ENCODE measurements around the gene SPNS3. TPM values are rescaled to one million over a fixed set of nuclear protein-coding genes. Genes with fewer than 3 reads are reported as not detected.

The SPNS3 gene
- total RNA-seq, 1 donor from 2014 or later: not detected

GRCh38 chr17:4503283-4504025 is 69.7 kb downstream of the SPNS3 start:
- H3K27ac Mint-ChIP-seq (ENCODE audit: unreplicated experiment): no peak overlapping the region
- H3K27me3 Mint-ChIP-seq (ENCODE audit: unreplicated experiment): peaks cover 11% of the 10 kb centered on the region
- peaks cover 12% of the 10 kb centered on the region for H3K9me3 Mint-ChIP-seq (ENCODE audit: unreplicated experiment)
- TF ChIP-seq CTCF (IDR thresholded peaks at IDR 0.05; ENCODE audit: partially characterized antibody, unreplicated experiment): no peak
- H3K4me3 Mint-ChIP-seq (ENCODE audit: unreplicated experiment): peak overlapping the region; percentile 74
- DNase-seq: no peak
- H3K36me3 Mint-ChIP-seq (ENCODE audit: unreplicated experiment): no peaks in the 10 kb centered on the region
- H3K4me1 Mint-ChIP-seq (ENCODE audit: low read depth, unreplicated experiment): peaks cover 31% of the 10 kb centered on the region

GRCh38 chr17:4504188-4504587 is 70.4 kb downstream of the SPNS3 start:
- no peak for DNase-seq
- Mint-ChIP-seq H3K9me3 (ENCODE audit: unreplicated experiment) (peaks cover 12% of the 10 kb centered on the region), H3K36me3 (ENCODE audit: unreplicated experiment) (no peaks in the 10 kb centered on the region), H3K4me1 (ENCODE audit: low read depth, unreplicated experiment) (peaks cover 34% of the 10 kb centered on the region), H3K4me3 (ENCODE audit: unreplicated experiment) (peak overlapping the region; percentile 20), H3K27ac (ENCODE audit: unreplicated experiment) (no peak overlapping the region), H3K27me3 (ENCODE audit: unreplicated experiment) (peaks cover 11% of the 10 kb centered on the region)
- TF ChIP-seq CTCF (IDR thresholded peaks at IDR 0.05; ENCODE audit: partially characterized antibody, unreplicated experiment): no peak

- H3K4me1 Mint-ChIP-seq (ENCODE audit: low read depth, unreplicated experiment): peaks cover 32% of the 10 kb centered on the region
- H3K9me3 Mint-ChIP-seq (ENCODE audit: unreplicated experiment): peaks cover 10% of the 10 kb centered on the region
- no peak for TF ChIP-seq CTCF (IDR thresholded peaks at IDR 0.05; ENCODE audit: partially characterized antibody, unreplicated experiment)
- peaks cover 7% of the 10 kb centered on the region for H3K27me3 Mint-ChIP-seq (ENCODE audit: unreplicated experiment)
- H3K4me3 Mint-ChIP-seq (ENCODE audit: unreplicated experiment): peak overlapping the region; percentile 15
- H3K27ac Mint-ChIP-seq (ENCODE audit: unreplicated experiment): no peak overlapping the region
- H3K36me3 Mint-ChIP-seq (ENCODE audit: unreplicated experiment): no peaks in the 10 kb centered on the region
- no peak for DNase-seq
These were observed 71.4 kb downstream of the SPNS3 start for GRCh38 chr17:4505187-4505586.

- H3K27me3 Mint-ChIP-seq (ENCODE audit: unreplicated experiment): peaks cover 9% of the 10 kb centered on the region
These were observed 72.6 kb downstream of the SPNS3 start for GRCh38 chr17:4506175-4506813.

More at GRCh38 chr17:4506175-4506813, 72.6 kb downstream of the SPNS3 start:
- Mint-ChIP-seq H3K4me1 (ENCODE audit: low read depth, unreplicated experiment) (peaks cover 31% of the 10 kb centered on the region), H3K36me3 (ENCODE audit: unreplicated experiment) (no peaks in the 10 kb centered on the region), H3K4me3 (ENCODE audit: unreplicated experiment) (no peak overlapping the region), H3K9me3 (ENCODE audit: unreplicated experiment) (peaks cover 10% of the 10 kb centered on the region), H3K27ac (ENCODE audit: unreplicated experiment) (no peak overlapping the region)
- DNase-seq: no peak
- TF ChIP-seq CTCF (IDR thresholded peaks at IDR 0.05; ENCODE audit: partially characterized antibody, unreplicated experiment): no peak
